A549 (cell line): ENCODE data around the gene SFI1. TPM values are rescaled to one million over a fixed set of nuclear protein-coding genes. Genes with fewer than 3 reads are reported as not detected.

Experiments
- ATAC-seq, 2 experiments: fragments of 200-7000 bp in 1 of 2; fragments of >200 bp in 1 of 2; cut with Nextera tagmentation in 1 of 2; cut with Tn5 transposase in 1 of 2; 3 replicates each; pipeline versions ENCODE4 v1.8.0 to v1.9.1; 2018 to 2020; ENCODE audit warnings: mild to moderate bottlenecking in 1 of 2, moderate library complexity in 1 of 2
- CTCF ChIA-PET: fragments of 300-600 bp; sonication (Branson Sonifier 250); formaldehyde crosslinking; extraction: SDS; loops from one replicate; lab custom pipeline; 2021; ENCODE audit warnings: antibody characterized with exemption, inconsistent platforms; lab: Yijun Ruan, JAX
- POLR2A ChIA-PET: fragments of 350-600 bp; formaldehyde crosslinking; extraction: SDS; loops from one replicate; lab custom pipeline; 2021; ENCODE audit warnings: antibody characterized with exemption, inconsistent platforms; lab: Yijun Ruan, JAX
- DNase-seq, 2 experiments: peaks; one replicate each; pipeline versions ENCODE4 v3.0.0 to v3.0.0-alpha.2; 2011 to 2016; ENCODE audit warnings: low read depth in 1 of 2, low spot score in 1 of 2
- FAIRE-seq: peaks from 2 replicates; lab custom pipeline; 2011; peaks lifted over from hg19 to GRCh38; lab: Jason Lieb, UNC
- H3K27ac ChIP-seq, 2 experiments: fragments of >200 bp; sonication (Bioruptor Twin); formaldehyde crosslinking; 3 replicates each; pipeline ENCODE4 v1.5.1; 2016 to 2017
- H3K4me1 ChIP-seq: fragments of >200 bp; sonication (Bioruptor Twin); formaldehyde crosslinking; 3 replicates; pipeline ENCODE4 v1.6.1; 2016
- H3K4me2 ChIP-seq: fragments of >200 bp; sonication (Bioruptor Twin); formaldehyde crosslinking; 3 replicates; pipeline ENCODE4 v1.6.1; 2016
- H3K4me3 ChIP-seq: fragments of >200 bp; sonication (Bioruptor Twin); formaldehyde crosslinking; 3 replicates; pipeline ENCODE4 v1.5.1; 2016
- H3K9me3 ChIP-seq: fragments of >200 bp; sonication (Bioruptor Twin); formaldehyde crosslinking; 3 replicates; pipeline ENCODE4 v1.6.1; 2016
- BHLHE40 ChIP-seq: IDR thresholded peaks from 2 replicates; pipeline ENCODE4 v1.6.1; 2012; ENCODE audit warnings: low read depth, low read length, inconsistent platforms
- CBX2 ChIP-seq: fragments of 200-600 bp; sonication (generic); IDR thresholded peaks from 2 replicates; pipeline ENCODE4 v1.6.1; 2016; ENCODE audit warnings: low read depth, mild to moderate bottlenecking, borderline replicate concordance
- CHD2 ChIP-seq: fragments of 150-350 bp; IDR thresholded peaks from 2 replicates; pipeline ENCODE4 v1.6.1; 2014; ENCODE audit warnings: low read length; ENCODE audit not compliant: partially characterized antibody
- EHF ChIP-seq: fragments of 250-450 bp; sonication (Bioruptor Pico); IDR thresholded peaks from 2 replicates; pipeline ENCODE4 v1.5.0; 2020; ENCODE audit warnings: mild to moderate bottlenecking
- EHMT2 ChIP-seq: fragments of 200-600 bp; sonication (generic); IDR thresholded peaks from 2 replicates; pipeline ENCODE4 v1.6.1; 2016; ENCODE audit warnings: antibody characterized with exemption, low read depth, mild to moderate bottlenecking, moderate library complexity
- FOSL2 ChIP-seq, 2 experiments: fragments of 450-650 bp in 1 of 2; fragments of >200 bp in 1 of 2; sonication (Bioruptor Twin) in 1 of 2; formaldehyde crosslinking; IDR thresholded peaks; 2 replicates each; pipeline versions ENCODE4 v1.5.0 to v1.6.1; 2016 to 2020; ENCODE audit warnings: mild to moderate bottlenecking in 1 of 2, moderate library complexity in 1 of 2
- FOXS1 ChIP-seq: fragments of 250-450 bp; sonication (Bioruptor Pico); IDR thresholded peaks from 2 replicates; pipeline ENCODE4 v1.5.0; 2020; ENCODE audit warnings: mild to moderate bottlenecking, moderate library complexity
- HDAC2 ChIP-seq: fragments of 200-600 bp; sonication (generic); IDR thresholded peaks from 2 replicates; pipeline ENCODE4 v1.6.1; 2016
- HEYL ChIP-seq: fragments of 250-450 bp; sonication (Bioruptor Pico); IDR thresholded peaks from 2 replicates; pipeline ENCODE4 v1.8.0; 2021; ENCODE audit warnings: mild to moderate bottlenecking, moderate library complexity
- HOXB13 ChIP-seq: fragments of 250-450 bp; sonication (Bioruptor Pico); IDR thresholded peaks from 2 replicates; pipeline ENCODE4 v1.5.0; 2020; ENCODE audit warnings: low read depth, mild to moderate bottlenecking, moderate library complexity
- JUN ChIP-seq, 2 experiments: fragments of >200 bp; sonication (Bioruptor Twin); formaldehyde crosslinking; IDR thresholded peaks; 2 replicates in 1 of 2; 3 replicates in 1 of 2; pipeline ENCODE4 v1.6.1; 2016 to 2017
- KDM1A ChIP-seq: fragments of 200-600 bp; sonication (generic); IDR thresholded peaks from 2 replicates; pipeline ENCODE4 v1.6.1; 2016; ENCODE audit warnings: low read depth, mild to moderate bottlenecking
- MAFK ChIP-seq: fragments of 450-650 bp; IDR thresholded peaks from 2 replicates; pipeline ENCODE4 v1.6.1; 2014; ENCODE audit not compliant: partially characterized antibody
- MAZ ChIP-seq: fragments of 150-350 bp; IDR thresholded peaks from 2 replicates; pipeline ENCODE4 v1.6.1; 2014; ENCODE audit warnings: antibody characterized with exemption, low read depth, low read length, borderline replicate concordance
- MYC ChIP-seq: IDR thresholded peaks from 2 replicates; pipeline ENCODE4 v1.6.1; 2012; ENCODE audit warnings: mild to moderate bottlenecking, inconsistent platforms, low read length, improper control_type of control experiment, borderline replicate concordance
- NPAS2 ChIP-seq: fragments of 250-450 bp; sonication (Bioruptor Pico); IDR thresholded peaks from 2 replicates; pipeline ENCODE4 v1.8.0; 2022; ENCODE audit warnings: mild to moderate bottlenecking, moderate library complexity, borderline replicate concordance
- PHF8 ChIP-seq: fragments of 200-600 bp; sonication (generic); IDR thresholded peaks from 2 replicates; pipeline ENCODE4 v1.6.1; 2016; ENCODE audit warnings: low read depth, mild to moderate bottlenecking, antibody characterized with exemption, moderate library complexity, borderline replicate concordance
- POLR2A ChIP-seq: IDR thresholded peaks from 2 replicates; pipeline ENCODE4 v1.6.1; 2012; ENCODE audit warnings: mild to moderate bottlenecking, low read length
- POLR2AphosphoS2 ChIP-seq: conservative IDR thresholded peaks from 2 replicates; pipeline ENCODE4 v1.6.1; 2012; ENCODE audit warnings: low read length, improper control_type of control experiment, inconsistent platforms
- RFX5 ChIP-seq: fragments of 450-650 bp; IDR thresholded peaks from 2 replicates; pipeline ENCODE4 v1.7.1; 2014; ENCODE audit warnings: antibody characterized with exemption, mild to moderate bottlenecking, moderate library complexity
- RNF2 ChIP-seq: fragments of 200-600 bp; sonication (generic); IDR thresholded peaks from 2 replicates; pipeline ENCODE4 v1.6.1; 2016; ENCODE audit warnings: low read depth, mild to moderate bottlenecking, antibody characterized with exemption, moderate library complexity, borderline replicate concordance
- SMC3 ChIP-seq: fragments of >200 bp; sonication (Bioruptor Twin); formaldehyde crosslinking; IDR thresholded peaks from 3 replicates; pipeline ENCODE4 v1.6.1; 2018; ENCODE audit warnings: inconsistent platforms
- TFCP2L1 ChIP-seq: fragments of 250-450 bp; sonication (Bioruptor Pico); IDR thresholded peaks from 2 replicates; pipeline ENCODE4 v1.5.0; 2021; ENCODE audit warnings: mild to moderate bottlenecking
- TP53 ChIP-seq: fragments of 250-450 bp; sonication (Bioruptor Pico); IDR thresholded peaks from 2 replicates; pipeline ENCODE4 v1.5.0; 2021; ENCODE audit warnings: mild to moderate bottlenecking, moderate library complexity
- WGBS: methylation state at CpG from one replicate; pipeline ENCODE4 v1.1.6; 2017; ENCODE audit errors: missing lambda C conversion rate; 5-methylcytosine and 5-hydroxymethylcytosine counted together
- polyA plus RNA-seq, 4 experiments: library from polyadenylated mRNA; depleted of rRNA in 3 of 4; stranded (reverse); fragments of >200 nt; fragmentation: RNase III in 1 of 4; extraction: RNeasy Plus Mini Kit Qiagen cat#74134 plus additional on column Dnase treatment in 1 of 4; gene quantifications; 2 replicates in 3 of 4; 3 replicates in 1 of 4; pipeline ENCODE4 v1.2.3, GENCODE V29; 2011 to 2017
- TF ChIP-seq, protein P1 (sequence below): fragments of 150-350 bp; IDR thresholded peaks from 2 replicates; pipeline ENCODE4 v1.6.1; 2014; ENCODE audit warnings: low read depth, mild to moderate bottlenecking, low read length
- TF ChIP-seq, protein P2 (sequence below): fragments of 250-450 bp; sonication (Bioruptor Pico); IDR thresholded peaks from 2 replicates; pipeline ENCODE4 v1.5.0; 2021; ENCODE audit warnings: mild to moderate bottlenecking, moderate library complexity, borderline replicate concordance
- TF ChIP-seq, protein P3 (sequence below): fragments of >200 bp; sonication (Bioruptor Twin); formaldehyde crosslinking; IDR thresholded peaks from 2 replicates; pipeline ENCODE4 v1.6.1; 2016
- TF ChIP-seq, protein P4 (sequence below): IDR thresholded peaks from 2 replicates; pipeline ENCODE4 v1.6.1; 2012
- TF ChIP-seq, protein P5 (sequence below): fragments of >200 bp; sonication (Bioruptor Twin); formaldehyde crosslinking; IDR thresholded peaks from 3 replicates; pipeline ENCODE4 v1.6.1; 2016
- TF ChIP-seq, protein P6 (sequence below): fragments of >200 bp; sonication (Bioruptor Twin); formaldehyde crosslinking; IDR thresholded peaks from 3 replicates; pipeline ENCODE4 v1.5.1; 2016

The SFI1 gene
- polyA plus RNA-seq, 2 of the 4 experiments (the other 2 are of a cell fraction): 6.8 to 17.9 TPM

DNA sequence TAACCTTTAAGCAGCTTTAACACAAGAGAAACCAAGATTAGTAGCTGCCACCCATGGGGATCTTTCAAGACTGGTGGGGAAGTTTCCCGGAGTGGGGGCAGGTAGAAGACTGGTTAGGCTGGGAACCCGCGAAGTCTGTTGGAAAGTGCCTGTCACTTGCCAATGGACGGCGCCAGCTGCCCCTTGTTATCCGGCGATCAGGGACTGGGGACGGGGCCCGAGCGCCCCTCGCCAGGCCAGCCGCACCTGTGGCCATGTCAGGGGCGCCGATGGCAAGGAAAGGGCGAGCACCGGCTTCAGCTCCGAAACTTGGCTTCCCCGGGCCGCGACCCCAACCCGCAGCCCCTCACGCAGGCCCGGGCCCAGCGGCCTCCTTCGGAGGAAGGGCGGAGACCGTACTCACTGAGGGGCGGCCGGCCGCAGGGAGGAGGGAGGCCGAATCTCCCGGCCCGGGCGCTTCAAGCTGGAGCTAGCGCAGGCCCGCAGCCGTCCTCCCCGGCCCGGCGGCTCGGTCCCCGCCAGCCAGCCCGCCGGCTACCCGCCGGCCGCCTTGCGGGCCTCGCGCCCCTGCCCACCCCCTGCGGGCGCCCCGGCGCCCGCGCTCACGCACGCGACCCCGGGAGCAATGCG lies 7.2 kb upstream of the SFI1 start (continued):
- TF ChIP-seq, protein P1, sequence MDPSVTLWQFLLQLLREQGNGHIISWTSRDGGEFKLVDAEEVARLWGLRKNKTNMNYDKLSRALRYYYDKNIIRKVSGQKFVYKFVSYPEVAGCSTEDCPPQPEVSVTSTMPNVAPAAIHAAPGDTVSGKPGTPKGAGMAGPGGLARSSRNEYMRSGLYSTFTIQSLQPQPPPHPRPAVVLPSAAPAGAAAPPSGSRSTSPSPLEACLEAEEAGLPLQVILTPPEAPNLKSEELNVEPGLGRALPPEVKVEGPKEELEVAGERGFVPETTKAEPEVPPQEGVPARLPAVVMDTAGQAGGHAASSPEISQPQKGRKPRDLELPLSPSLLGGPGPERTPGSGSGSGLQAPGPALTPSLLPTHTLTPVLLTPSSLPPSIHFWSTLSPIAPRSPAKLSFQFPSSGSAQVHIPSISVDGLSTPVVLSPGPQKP: no peak
- no peak for TF ChIP-seq NPAS2 (CRISPR knock-in tag)
- TF ChIP-seq, protein P2, sequence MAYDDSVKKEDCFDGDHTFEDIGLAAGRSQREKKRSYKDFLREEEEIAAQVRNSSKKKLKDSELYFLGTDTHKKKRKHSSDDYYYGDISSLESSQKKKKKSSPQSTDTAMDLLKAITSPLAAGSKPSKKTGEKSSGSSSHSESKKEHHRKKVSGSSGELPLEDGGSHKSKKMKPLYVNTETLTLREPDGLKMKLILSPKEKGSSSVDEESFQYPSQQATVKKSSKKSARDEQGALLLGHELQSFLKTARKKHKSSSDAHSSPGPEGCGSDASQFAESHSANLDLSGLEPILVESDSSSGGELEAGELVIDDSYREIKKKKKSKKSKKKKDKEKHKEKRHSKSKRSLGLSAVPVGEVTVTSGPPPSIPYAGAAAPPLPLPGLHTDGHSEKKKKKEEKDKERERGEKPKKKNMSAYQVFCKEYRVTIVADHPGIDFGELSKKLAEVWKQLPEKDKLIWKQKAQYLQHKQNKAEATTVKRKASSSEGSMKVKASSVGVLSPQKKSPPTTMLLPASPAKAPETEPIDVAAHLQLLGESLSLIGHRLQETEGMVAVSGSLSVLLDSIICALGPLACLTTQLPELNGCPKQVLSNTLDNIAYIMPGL: no peak
- TF ChIP-seq MAFK: no peak
- no peak for TF ChIP-seq TP53 (CRISPR knock-in tag)

DNA sequence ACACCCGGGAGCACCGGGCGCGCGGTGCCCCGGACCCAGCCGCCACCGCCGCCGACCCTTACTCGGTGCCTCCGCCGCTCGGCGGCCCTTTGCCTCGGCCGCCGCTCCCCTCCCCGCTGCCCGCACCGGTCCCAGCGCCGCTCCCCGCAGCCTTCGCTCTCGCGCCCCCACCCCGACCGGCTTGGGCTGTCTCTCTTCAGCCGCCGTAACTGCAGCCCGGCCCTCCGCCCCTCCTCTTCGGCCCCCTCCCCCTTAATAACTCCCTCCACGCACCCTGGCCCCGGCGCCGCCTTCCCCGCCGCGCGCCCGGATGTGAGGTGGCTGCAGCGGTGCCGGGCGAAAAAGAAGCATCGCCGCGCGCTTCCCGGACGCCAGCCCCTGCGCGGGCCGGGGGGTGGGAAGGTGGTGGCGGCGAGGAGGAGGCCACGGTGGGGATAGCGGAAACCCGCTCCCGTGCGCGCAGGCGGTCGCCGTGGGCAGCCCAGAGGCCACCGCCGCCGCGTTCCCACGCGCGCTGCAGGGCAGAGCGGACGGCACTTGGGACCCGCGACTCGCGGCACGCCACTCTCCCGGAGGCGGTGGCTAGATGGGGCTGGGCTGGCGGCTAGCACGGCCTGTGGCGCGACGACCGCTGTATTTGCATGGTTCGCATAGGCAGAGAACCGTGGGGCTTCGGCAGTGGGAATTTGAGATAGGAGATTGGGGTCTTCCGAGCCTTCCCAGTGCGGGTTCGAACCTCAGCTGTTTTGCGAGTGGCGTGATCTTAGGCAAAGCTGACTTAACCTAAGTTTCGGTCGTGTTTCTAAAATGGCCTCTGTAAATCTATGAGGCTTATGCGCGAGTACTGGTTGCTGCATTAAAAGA lies 6.5 kb upstream of the SFI1 start, which contains the start of gene EIF4ENIF1:
TSS of gene EIF4ENIF1 (minus strand) at position 211 of the 864 bp plus-strand sequence. CDS start 1,124 bp downstream, outside the sequence.
- ChIA-PET CTCF (interaction anchor here (1.2 to 1.4 kb wide), 2 partner anchors 144 to 480 kb away, joined by 3 to 4 read pairs; no protein-coding TSS in a partner anchor), POLR2A (no interaction called here)
- TF ChIP-seq HDAC2 (no peak), EHF (CRISPR knock-in tag) (no peak), PHF8 (no peak), FOXS1 (CRISPR knock-in tag) (no peak), EHMT2 (no peak), TFCP2L1 (no peak), KDM1A (no peak), MAZ (no peak), RFX5 (no peak), SMC3 (no peak), FOSL2 (IDR thresholded peaks at IDR 0.05) (no peak), FOSL2 (CRISPR knock-in tag; IDR thresholded peaks at IDR 0.05) (no peak), NPAS2 (CRISPR knock-in tag) (no peak), TP53 (CRISPR knock-in tag) (no peak), RNF2 (no peak), HOXB13 (CRISPR knock-in tag) (no peak), POLR2AphosphoS2 (no peak), HEYL (CRISPR knock-in tag) (no peak), POLR2A (peak; percentile 43), JUN (IDR thresholded peaks at IDR 0.05) (peak; percentile 58 to 83; a peak in 4 of 5 replicates), CHD2 (no peak), CBX2 (no peak), BHLHE40 (no peak), MYC (no peak)
- TF ChIP-seq, protein P3, sequence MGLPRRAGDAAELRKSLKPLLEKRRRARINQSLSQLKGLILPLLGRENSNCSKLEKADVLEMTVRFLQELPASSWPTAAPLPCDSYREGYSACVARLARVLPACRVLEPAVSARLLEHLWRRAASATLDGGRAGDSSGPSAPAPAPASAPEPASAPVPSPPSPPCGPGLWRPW: no peak
- TF ChIP-seq, protein P4, sequence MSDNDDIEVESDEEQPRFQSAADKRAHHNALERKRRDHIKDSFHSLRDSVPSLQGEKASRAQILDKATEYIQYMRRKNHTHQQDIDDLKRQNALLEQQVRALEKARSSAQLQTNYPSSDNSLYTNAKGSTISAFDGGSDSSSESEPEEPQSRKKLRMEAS: peak; percentile 69
- TF ChIP-seq, protein P5, sequence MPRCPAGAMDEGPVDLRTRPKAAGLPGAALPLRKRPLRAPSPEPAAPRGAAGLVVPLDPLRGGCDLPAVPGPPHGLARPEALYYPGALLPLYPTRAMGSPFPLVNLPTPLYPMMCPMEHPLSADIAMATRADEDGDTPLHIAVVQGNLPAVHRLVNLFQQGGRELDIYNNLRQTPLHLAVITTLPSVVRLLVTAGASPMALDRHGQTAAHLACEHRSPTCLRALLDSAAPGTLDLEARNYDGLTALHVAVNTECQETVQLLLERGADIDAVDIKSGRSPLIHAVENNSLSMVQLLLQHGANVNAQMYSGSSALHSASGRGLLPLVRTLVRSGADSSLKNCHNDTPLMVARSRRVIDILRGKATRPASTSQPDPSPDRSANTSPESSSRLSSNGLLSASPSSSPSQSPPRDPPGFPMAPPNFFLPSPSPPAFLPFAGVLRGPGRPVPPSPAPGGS: 0 out of 3 replicates have a peak, but pooled peaks have one; percentile 46
- TF ChIP-seq, protein P6, sequence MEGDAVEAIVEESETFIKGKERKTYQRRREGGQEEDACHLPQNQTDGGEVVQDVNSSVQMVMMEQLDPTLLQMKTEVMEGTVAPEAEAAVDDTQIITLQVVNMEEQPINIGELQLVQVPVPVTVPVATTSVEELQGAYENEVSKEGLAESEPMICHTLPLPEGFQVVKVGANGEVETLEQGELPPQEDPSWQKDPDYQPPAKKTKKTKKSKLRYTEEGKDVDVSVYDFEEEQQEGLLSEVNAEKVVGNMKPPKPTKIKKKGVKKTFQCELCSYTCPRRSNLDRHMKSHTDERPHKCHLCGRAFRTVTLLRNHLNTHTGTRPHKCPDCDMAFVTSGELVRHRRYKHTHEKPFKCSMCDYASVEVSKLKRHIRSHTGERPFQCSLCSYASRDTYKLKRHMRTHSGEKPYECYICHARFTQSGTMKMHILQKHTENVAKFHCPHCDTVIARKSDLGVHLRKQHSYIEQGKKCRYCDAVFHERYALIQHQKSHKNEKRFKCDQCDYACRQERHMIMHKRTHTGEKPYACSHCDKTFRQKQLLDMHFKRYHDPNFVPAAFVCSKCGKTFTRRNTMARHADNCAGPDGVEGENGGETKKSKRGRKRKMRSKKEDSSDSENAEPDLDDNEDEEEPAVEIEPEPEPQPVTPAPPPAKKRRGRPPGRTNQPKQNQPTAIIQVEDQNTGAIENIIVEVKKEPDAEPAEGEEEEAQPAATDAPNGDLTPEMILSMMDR: no peak

More for the DNA sequence above, 6.5 kb upstream of the SFI1 start, which contains the start of gene EIF4ENIF1:
- peak within 1 kb of the TSS; percentile 97 for H3K4me3 ChIP-seq
- 1% methylated on average over 12 of the region's 100 CpGs for WGBS
- H3K4me1 ChIP-seq: peaks cover 16% of the 10 kb centered on the region
- peak within 1 kb of the TSS; percentile 98 for H3K4me2 ChIP-seq
- peak; percentile 88 to 92 for ATAC-seq
- peak; percentile 62 to 80 for DNase-seq
- peak within 1 kb of the TSS; percentile 97 to 100 for H3K27ac ChIP-seq
- FAIRE-seq: no peak
- H3K9me3 ChIP-seq: no peaks in the 10 kb centered on the region
